Pancreas (tissue), 10 donors: Measurements from ENCODE around the gene CELSR2. TPM values are rescaled to one million over a fixed set of nuclear protein-coding genes. Genes with fewer than 3 reads are reported as not detected.
A peak's percentile ranks its signal among the peaks of the same experiment; 100 is the strongest.

ENCODE experiments used
- ATAC-seq, 4 donors: fragments of 200-7000 bp; cut with Tn5 transposase; one replicate each; pipeline versions ENCODE4 v1.8.0 to v1.9.1; 2020; ENCODE audit warnings: mild to moderate bottlenecking in 4 of 4, moderate library complexity in 4 of 4
- DNase-seq, 6 donors: peaks; one replicate each; pipeline ENCODE4 v3.0.0-alpha.2; 2020
- FAIRE-seq: peaks from 2 replicates; lab custom pipeline; 2012; peaks lifted over from hg19 to GRCh38; lab: Jason Lieb, UNC
- H3K27ac ChIP-seq, 4 donors: fragments of 200-600 bp; sonication (generic); 1 replicate in 3 of 4; 2 replicates in 1 of 4; pipeline versions ENCODE4 v1.5.0 to v1.8.0; 2020
- H3K27me3 ChIP-seq, 4 donors: fragments of 200-600 bp; one replicate each; pipeline ENCODE4 v1.8.0; 2021
- H3K36me3 ChIP-seq, 3 donors: fragments of 200-600 bp; sonication (generic) in 1 of 3; one replicate each; pipeline versions ENCODE4 v1.5.0 to v1.8.0; 2020 to 2021
- H3K4me1 ChIP-seq, 3 donors: fragments of 200-600 bp; one replicate each; pipeline ENCODE4 v1.8.0; 2021
- H3K4me3 ChIP-seq, 4 donors: fragments of 200-600 bp; sonication (generic) in 2 of 4; one replicate each; pipeline versions ENCODE4 v1.5.0 to v1.8.0; 2020 to 2021
- H3K9me3 ChIP-seq, 4 donors: fragments of 200-600 bp; one replicate each; pipeline ENCODE4 v1.8.0; 2021
- WGBS, 2 donors: extraction: QIAGEN DNeasy Blood & Tissue Kit; methylation state at CpG; one replicate each; pipeline ENCODE4 v1.1.7; 2013; 5-methylcytosine and 5-hydroxymethylcytosine counted together
- intact Hi-C, 3 donors: fragments of 100-400 bp; cut with DNase I; formaldehyde crosslinking; loops; one replicate each; pipeline versions ENCODE4 v1.11.1 to v1.14.2; 2022
- polyA plus RNA-seq, 2 donors: library from polyadenylated mRNA; stranded (reverse); fragments of 200-250 nt; gene quantifications; one replicate each; pipeline ENCODE4 v1.2.3, GENCODE V29; 2013
- total RNA-seq, 6 donors: library from RNA; stranded (reverse); fragmentation: NEBNext Ultra II Directional in 4 of 6; extraction: Animal tissue kit (Norgen Biotek cat#: 25700) in 4 of 6; gene quantifications; one replicate each; pipeline versions ENCODE4 v1.2.1 to v1.2.4, GENCODE V29; 2021 to 2023
- TF ChIP-seq, protein P1 (sequence below), 4 donors: fragments of 200-600 bp; sonication (generic) in 3 of 4; IDR thresholded peaks; one replicate each; pipeline versions ENCODE4 v1.5.0 to v1.8.0; 2021; ENCODE audit warnings: antibody characterized with exemption in 4 of 4
- donor health status: healthy with polysubstance abuse.
- donor health status: DM: no; HTN: no; CAD: no; lungs with moderate emphysema.
- donor health status: DM: no; HTN: no; CAD: no.
- donor health status: control.
- donor health status: control.
- donor health status: Bipolar disorder and iron deficiency.
- donor health status: DM: yes; HTN: yes; CAD: no.
- donor health status: DM: no; HTN: no; CAD: no.
- donor health status: DM: no; HTN: no; CAD: no.
- donor health status: DM: yes; HTN: yes; CAD: no.

The CELSR2 gene
- total and polyA plus RNA-seq, 8 donors: 4.0 to 8.5 (median 5.1) TPM

DNA sequence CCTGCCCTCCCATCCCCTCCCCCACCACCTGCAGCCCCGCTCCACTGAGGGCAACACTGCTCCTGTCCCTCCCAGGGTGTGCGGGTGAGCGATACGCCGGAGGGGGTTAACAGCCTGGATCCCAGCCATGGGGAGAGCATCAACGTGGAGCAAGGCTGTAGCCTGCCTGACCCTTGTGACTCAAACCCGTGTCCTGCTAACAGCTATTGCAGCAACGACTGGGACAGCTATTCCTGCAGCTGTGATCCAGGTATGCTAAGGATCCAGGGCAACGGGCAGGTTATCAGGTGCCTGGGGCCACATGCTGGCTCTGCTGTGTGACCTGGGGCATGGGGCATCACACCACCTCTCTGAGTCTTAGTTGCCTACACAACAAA, 15.0 kb downstream of the CELSR2 start:
- Histone ChIP-seq H3K9me3 (no peaks in the 10 kb centered on the region), H3K27ac (no peak overlapping the region), H3K27me3 (no peaks in the 10 kb centered on the region), H3K36me3 (no peaks in the 10 kb centered on the region), H3K4me1 (no peaks in the 10 kb centered on the region), H3K4me3 (no peak overlapping the region)
- 66 to 77% methylated on average over 9 of the region's 9 CpGs for WGBS, 2 donors
- no peak for FAIRE-seq
- intact Hi-C loops: loop anchor here in 1 of 3 donors (5.0 kb wide), 1 partner anchor 133 kb away; the partner anchor contains the start of gene SORT1
- TF ChIP-seq, protein P1, sequence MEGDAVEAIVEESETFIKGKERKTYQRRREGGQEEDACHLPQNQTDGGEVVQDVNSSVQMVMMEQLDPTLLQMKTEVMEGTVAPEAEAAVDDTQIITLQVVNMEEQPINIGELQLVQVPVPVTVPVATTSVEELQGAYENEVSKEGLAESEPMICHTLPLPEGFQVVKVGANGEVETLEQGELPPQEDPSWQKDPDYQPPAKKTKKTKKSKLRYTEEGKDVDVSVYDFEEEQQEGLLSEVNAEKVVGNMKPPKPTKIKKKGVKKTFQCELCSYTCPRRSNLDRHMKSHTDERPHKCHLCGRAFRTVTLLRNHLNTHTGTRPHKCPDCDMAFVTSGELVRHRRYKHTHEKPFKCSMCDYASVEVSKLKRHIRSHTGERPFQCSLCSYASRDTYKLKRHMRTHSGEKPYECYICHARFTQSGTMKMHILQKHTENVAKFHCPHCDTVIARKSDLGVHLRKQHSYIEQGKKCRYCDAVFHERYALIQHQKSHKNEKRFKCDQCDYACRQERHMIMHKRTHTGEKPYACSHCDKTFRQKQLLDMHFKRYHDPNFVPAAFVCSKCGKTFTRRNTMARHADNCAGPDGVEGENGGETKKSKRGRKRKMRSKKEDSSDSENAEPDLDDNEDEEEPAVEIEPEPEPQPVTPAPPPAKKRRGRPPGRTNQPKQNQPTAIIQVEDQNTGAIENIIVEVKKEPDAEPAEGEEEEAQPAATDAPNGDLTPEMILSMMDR (IDR thresholded peaks at IDR 0.05): no peak
- ATAC-seq: no peak
- no peak for DNase-seq

DNA sequence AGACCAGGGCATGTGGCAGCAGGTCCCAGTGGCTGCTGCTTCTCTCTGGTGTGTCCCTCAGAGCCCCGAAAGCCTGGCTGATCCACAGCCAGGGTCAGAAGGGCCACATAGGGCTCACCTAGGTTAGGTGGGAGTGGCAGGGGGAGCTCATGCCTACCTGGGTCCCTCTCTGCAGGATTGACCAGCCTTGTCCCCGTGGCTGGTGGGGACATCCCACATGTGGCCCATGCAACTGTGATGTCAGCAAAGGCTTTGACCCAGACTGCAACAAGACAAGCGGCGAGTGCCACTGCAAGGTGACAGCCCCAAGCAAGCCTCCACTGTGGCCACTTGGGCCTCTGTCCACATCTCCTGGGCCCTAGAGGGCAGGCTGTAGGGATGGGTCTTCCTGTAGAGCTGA, 15.7 kb downstream of the CELSR2 start:
- intact Hi-C loops: no loop called here
- no peaks in the 10 kb centered on the region for H3K4me1 ChIP-seq
- H3K9me3 ChIP-seq: no peaks in the 10 kb centered on the region
- H3K4me3 ChIP-seq: no peak overlapping the region
- H3K36me3 ChIP-seq: no peaks in the 10 kb centered on the region
- 86 to 94% methylated on average over 4 of the region's 4 CpGs for WGBS, 2 donors
- DNase-seq (no peak), FAIRE-seq (no peak), ATAC-seq (no peak)
- H3K27ac ChIP-seq: no peak overlapping the region
- TF ChIP-seq, protein P1 (IDR thresholded peaks at IDR 0.05): no peak
- H3K27me3 ChIP-seq: no peaks in the 10 kb centered on the region

- TF ChIP-seq, protein P1 (IDR thresholded peaks at IDR 0.05): no peak
- Histone ChIP-seq H3K27ac (no peak overlapping the region), H3K36me3 (no peaks in the 10 kb centered on the region), H3K9me3 (no peaks in the 10 kb centered on the region), H3K4me3 (no peak overlapping the region), H3K27me3 (no peaks in the 10 kb centered on the region), H3K4me1 (no peaks in the 10 kb centered on the region)
- DNase-seq: no peak
- ATAC-seq: no peak
- 92 to 93% methylated on average over 13 of the region's 13 CpGs for WGBS, 2 donors
- FAIRE-seq: no peak
- intact Hi-C loops: no loop called here
Observed at GRCh38 chr1:109265741-109266330, 16.5 kb downstream of the CELSR2 start.

GRCh38 chr1:109266965-109267364, 17.6 kb downstream of the CELSR2 start:
- TF ChIP-seq, protein P1 (IDR thresholded peaks at IDR 0.05): no peak
- H3K36me3 ChIP-seq: no peaks in the 10 kb centered on the region
- WGBS, 2 donors: 86 to 87% methylated on average over 11 of the region's 11 CpGs

DNA sequence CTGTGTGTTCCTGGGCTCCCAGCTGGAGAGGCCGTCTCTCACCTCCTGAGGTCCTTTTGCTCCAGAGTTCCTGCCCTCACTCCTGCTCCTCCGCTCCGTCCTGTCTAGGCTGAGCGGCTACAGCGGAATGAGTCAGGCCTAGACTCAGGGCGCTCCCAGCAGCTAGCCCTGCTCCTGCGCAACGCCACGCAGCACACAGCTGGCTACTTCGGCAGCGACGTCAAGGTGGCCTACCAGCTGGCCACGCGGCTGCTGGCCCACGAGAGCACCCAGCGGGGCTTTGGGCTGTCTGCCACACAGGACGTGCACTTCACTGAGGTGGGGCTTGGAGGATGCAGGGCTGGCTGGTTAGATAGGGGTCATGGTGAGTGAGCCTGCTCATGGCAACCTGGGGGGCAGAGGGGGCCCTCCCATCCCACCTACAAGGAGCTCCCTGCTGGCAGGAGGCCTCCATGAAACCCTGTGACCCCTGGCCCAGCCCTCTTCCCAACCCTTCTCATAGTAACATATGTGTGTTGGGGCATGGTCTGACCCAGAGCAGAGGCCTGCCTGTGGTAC, 18.5 kb downstream of the CELSR2 start:
- no peak for ATAC-seq
- Histone ChIP-seq H3K4me3 (no peak overlapping the region), H3K36me3 (no peaks in the 10 kb centered on the region), H3K4me1 (no peaks in the 10 kb centered on the region), H3K27me3 (no peaks in the 10 kb centered on the region), H3K27ac (no peak overlapping the region), H3K9me3 (no peaks in the 10 kb centered on the region)
- 93% methylated on average over 17 of the region's 17 CpGs for WGBS, 2 donors
- intact Hi-C loops: no loop called here
- TF ChIP-seq, protein P1 (IDR thresholded peaks at IDR 0.05): no peak
- peak in 1 of 6 donors; percentile 64 for DNase-seq
- FAIRE-seq: no peak

More at GRCh38 chr1:109266965-109267364, 17.6 kb downstream of the CELSR2 start:
- no peaks in the 10 kb centered on the region for H3K4me1 ChIP-seq
- no peak overlapping the region for H3K27ac ChIP-seq
- no peaks in the 10 kb centered on the region for H3K27me3 ChIP-seq
- no peaks in the 10 kb centered on the region for H3K9me3 ChIP-seq
- H3K4me3 ChIP-seq: no peak overlapping the region
- FAIRE-seq (no peak), ATAC-seq (no peak), DNase-seq (no peak)
- intact Hi-C loops: no loop called here
